Activated T-cell treated with anti-CD3 and anti-CD28 coated beads, Interleukin-2, amount 50 U/mL, for 48 hours (primary cell): ENCODE measurements around the gene RANBP17.
"Not testable (repeated sequence)": the region's sequence is repeated elsewhere in the genome, so short reads cannot be mapped to it uniquely, and the experiment has no call there.

Source experiments
- DNase-seq, 2 experiments: peaks; one replicate each; pipeline ENCODE4 v3.0.0-alpha.2; 2020

Gene RANBP17

GRCh38 chr5:170870390-170870789 is 8.6 kb downstream of the RANBP17 start:
- not testable (repeated sequence) for DNase-seq

GRCh38 chr5:170874017-170874416 is 12.2 kb downstream of the RANBP17 start:
- DNase-seq = no peak

GRCh38 chr5:170875811-170876210 is 14.0 kb downstream of the RANBP17 start:
- no peak for DNase-seq

GRCh38 chr5:170880084-170880483 is 18.3 kb downstream of the RANBP17 start:
- no peak for DNase-seq

GRCh38 chr5:170882345-170882744 is 20.5 kb downstream of the RANBP17 start:
- DNase-seq = no peak

- DNase-seq = no peak
Observed at GRCh38 chr5:170885256-170885655, 23.4 kb downstream of the RANBP17 start.

- DNase-seq = no peak
Observed at GRCh38 chr5:170885809-170886208, 24.0 kb downstream of the RANBP17 start.

- DNase-seq = no peak
Observed at GRCh38 chr5:170886210-170886894, 24.5 kb downstream of the RANBP17 start.

- DNase-seq = no peak
Observed at GRCh38 chr5:170892196-170892595, 30.4 kb downstream of the RANBP17 start.

GRCh38 chr5:170894665-170895064 is 32.8 kb downstream of the RANBP17 start:
- DNase-seq = no peak

- DNase-seq = peak in 1 of 2 experiments; percentile 14
Observed at GRCh38 chr5:170896779-170897178, 35.0 kb downstream of the RANBP17 start.

- no peak for DNase-seq
Observed at GRCh38 chr5:170903075-170903474, 41.3 kb downstream of the RANBP17 start.

- no peak for DNase-seq
Observed at GRCh38 chr5:170907758-170908157, 45.9 kb downstream of the RANBP17 start.

- no peak for DNase-seq
Observed at GRCh38 chr5:170913573-170913972, 51.8 kb downstream of the RANBP17 start.

GRCh38 chr5:170917113-170917512 is 55.3 kb downstream of the RANBP17 start:
- no peak for DNase-seq

- no peak for DNase-seq
Observed at GRCh38 chr5:170920196-170920595, 58.4 kb downstream of the RANBP17 start.

GRCh38 chr5:170922331-170922730 is 60.5 kb downstream of the RANBP17 start:
- DNase-seq = not testable (repeated sequence)

GRCh38 chr5:170923910-170924620 is 62.2 kb downstream of the RANBP17 start:
- DNase-seq = no peak

GRCh38 chr5:170935534-170936218 is 73.9 kb downstream of the RANBP17 start:
- DNase-seq = not testable (repeated sequence)

GRCh38 chr5:170937072-170937471 is 75.3 kb downstream of the RANBP17 start:
- no peak for DNase-seq

- no peak for DNase-seq
Observed at GRCh38 chr5:170937914-170938313, 76.1 kb downstream of the RANBP17 start.

- no peak for DNase-seq
Observed at GRCh38 chr5:170939178-170939577, 77.4 kb downstream of the RANBP17 start.

GRCh38 chr5:170941788-170942187 is 80.0 kb downstream of the RANBP17 start:
- no peak for DNase-seq

- DNase-seq = no peak
Observed at GRCh38 chr5:170945275-170945674, 83.5 kb downstream of the RANBP17 start.
